Measurements from ENCODE around the gene HMGN2. TPM values are rescaled to one million over a fixed set of nuclear protein-coding genes. Genes with fewer than 3 reads are reported as not detected.

HMGN2 gene
- total RNA-seq, 4 donors from 2014 or later: 68.2 to 136 (median 88.4) TPM

- H3K9me3 ChIP-seq: no peaks in the 10 kb centered on the region
- intact Hi-C loops (cut with DNase I; ENCODE audit: low total_unique reads) (no loop called here), in situ Hi-C loops (cut with MboI; ENCODE audit: low sequenced_read_pairs in 4 of 4) (no loop called here)
- peaks cover 28 to 33% of the 10 kb centered on the region in 2 donors for H3K4me1 ChIP-seq
- DNase-seq (no peak), ATAC-seq (no peak)
- H3K27me3 ChIP-seq: no peaks in the 10 kb centered on the region
- H3K36me3 ChIP-seq: peaks cover 5 to 32% of the 10 kb centered on the region in 2 donors
- no peak for TF ChIP-seq POLR2A (IDR thresholded peaks at IDR 0.05)
- TF ChIP-seq, protein P1, sequence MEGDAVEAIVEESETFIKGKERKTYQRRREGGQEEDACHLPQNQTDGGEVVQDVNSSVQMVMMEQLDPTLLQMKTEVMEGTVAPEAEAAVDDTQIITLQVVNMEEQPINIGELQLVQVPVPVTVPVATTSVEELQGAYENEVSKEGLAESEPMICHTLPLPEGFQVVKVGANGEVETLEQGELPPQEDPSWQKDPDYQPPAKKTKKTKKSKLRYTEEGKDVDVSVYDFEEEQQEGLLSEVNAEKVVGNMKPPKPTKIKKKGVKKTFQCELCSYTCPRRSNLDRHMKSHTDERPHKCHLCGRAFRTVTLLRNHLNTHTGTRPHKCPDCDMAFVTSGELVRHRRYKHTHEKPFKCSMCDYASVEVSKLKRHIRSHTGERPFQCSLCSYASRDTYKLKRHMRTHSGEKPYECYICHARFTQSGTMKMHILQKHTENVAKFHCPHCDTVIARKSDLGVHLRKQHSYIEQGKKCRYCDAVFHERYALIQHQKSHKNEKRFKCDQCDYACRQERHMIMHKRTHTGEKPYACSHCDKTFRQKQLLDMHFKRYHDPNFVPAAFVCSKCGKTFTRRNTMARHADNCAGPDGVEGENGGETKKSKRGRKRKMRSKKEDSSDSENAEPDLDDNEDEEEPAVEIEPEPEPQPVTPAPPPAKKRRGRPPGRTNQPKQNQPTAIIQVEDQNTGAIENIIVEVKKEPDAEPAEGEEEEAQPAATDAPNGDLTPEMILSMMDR (IDR thresholded peaks at IDR 0.05 in 4 of 5, conservative IDR thresholded peaks at IDR 0.05 in 1 of 5): no peak
- H3K4me3 ChIP-seq: no peak overlapping the region
- H3K27ac ChIP-seq: peak overlapping the region in 1 of 4 donors; percentile 100
Observed at GRCh38 chr1:26474818-26475217, 2.6 kb downstream of the HMGN2 start.

- H3K36me3 ChIP-seq: peaks cover 5 to 32% of the 10 kb centered on the region in 2 donors
- DNase-seq (no peak), ATAC-seq (no peak)
- no peaks in the 10 kb centered on the region for H3K27me3 ChIP-seq
- intact Hi-C loops (cut with DNase I; ENCODE audit: low total_unique reads) (no loop called here), in situ Hi-C loops (cut with MboI; ENCODE audit: low sequenced_read_pairs in 4 of 4) (no loop called here)
- TF ChIP-seq POLR2A (IDR thresholded peaks at IDR 0.05): no peak
- TF ChIP-seq, protein P1 (IDR thresholded peaks at IDR 0.05 in 4 of 5, conservative IDR thresholded peaks at IDR 0.05 in 1 of 5): no peak
- H3K4me1 ChIP-seq: peaks cover 19 to 27% of the 10 kb centered on the region in 2 donors
- no peak overlapping the region for H3K4me3 ChIP-seq
- H3K9me3 ChIP-seq: no peaks in the 10 kb centered on the region
- H3K27ac ChIP-seq: no peak overlapping the region
Observed at GRCh38 chr1:26475989-26476388, 3.7 kb downstream of the HMGN2 start.

- Histone ChIP-seq H3K27ac (no peak overlapping the region), H3K36me3 (peaks cover 5 to 32% of the 10 kb centered on the region in 2 donors), H3K27me3 (no peaks in the 10 kb centered on the region), H3K4me3 (no peak overlapping the region), H3K9me3 (no peaks in the 10 kb centered on the region), H3K4me1 (peaks cover 9 to 17% of the 10 kb centered on the region in 2 donors)
- in situ Hi-C loops (cut with MboI; ENCODE audit: low sequenced_read_pairs in 4 of 4): no loop called here
- intact Hi-C loops (cut with DNase I; ENCODE audit: low total_unique reads): no loop called here
- no peak for ATAC-seq
- TF ChIP-seq, protein P1 (IDR thresholded peaks at IDR 0.05 in 4 of 5, conservative IDR thresholded peaks at IDR 0.05 in 1 of 5): no peak
- no peak for TF ChIP-seq POLR2A (IDR thresholded peaks at IDR 0.05)
- no peak for DNase-seq
Observed at GRCh38 chr1:26476958-26477357, 4.7 kb downstream of the HMGN2 start.

DNA sequence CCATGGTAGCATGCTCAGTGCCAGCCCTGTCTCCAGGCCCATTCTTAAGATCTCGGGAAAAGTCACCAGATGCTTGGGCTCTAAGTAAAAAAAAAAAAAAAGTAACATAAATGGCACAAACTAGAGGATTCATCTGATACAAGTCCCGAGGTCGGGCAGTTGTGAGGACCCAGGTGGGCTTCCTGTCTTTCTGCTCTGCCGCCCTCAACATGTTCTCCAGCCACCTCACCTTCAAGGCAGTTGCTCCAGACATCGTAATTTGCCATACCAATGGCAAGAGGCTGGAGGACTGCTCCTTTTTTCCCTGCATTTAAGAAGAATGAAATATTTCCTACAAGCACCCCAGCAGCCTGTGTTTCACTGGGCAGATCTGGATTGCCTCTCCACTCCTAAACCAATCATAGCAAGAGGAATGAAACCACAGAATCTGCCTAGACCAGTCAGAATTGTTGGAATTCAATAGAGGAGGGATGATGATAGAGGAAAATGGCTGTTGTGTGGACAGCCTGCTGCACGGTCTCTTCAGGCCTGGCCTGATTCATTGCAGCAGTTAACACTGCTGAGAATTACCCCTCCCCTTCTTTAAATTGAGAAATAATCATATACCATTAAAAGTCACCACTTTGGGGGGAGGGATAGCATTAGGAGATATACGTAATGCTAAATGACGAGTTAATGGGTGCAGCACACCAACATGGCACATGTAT, 5.4 kb downstream of the HMGN2 start:
- DNase-seq (no peak), ATAC-seq (no peak)
- in situ Hi-C loops (cut with MboI; ENCODE audit: low sequenced_read_pairs in 4 of 4): no loop called here
- H3K9me3 ChIP-seq: no peaks in the 10 kb centered on the region
- no peak overlapping the region for H3K27ac ChIP-seq
- H3K4me1 ChIP-seq: peaks cover 9 to 17% of the 10 kb centered on the region in 2 donors
- H3K27me3 ChIP-seq: no peaks in the 10 kb centered on the region
- no peak for TF ChIP-seq POLR2A (IDR thresholded peaks at IDR 0.05)
- TF ChIP-seq, protein P1 (IDR thresholded peaks at IDR 0.05 in 4 of 5, conservative IDR thresholded peaks at IDR 0.05 in 1 of 5): no peak
- no peak overlapping the region for H3K4me3 ChIP-seq
- peaks cover 5 to 32% of the 10 kb centered on the region in 2 donors for H3K36me3 ChIP-seq
- intact Hi-C loops (cut with DNase I; ENCODE audit: low total_unique reads): no loop called here

Measured in gastrocnemius medialis (tissue), 4 donors.